ENCODE measurements around the gene VSTM4.

The VSTM4 gene

GRCh38 chr10:49001402-49001801 lies 113.9 kb downstream of the VSTM4 start:
- no peak for DNase-seq

GRCh38 chr10:49000437-49001398 lies 114.6 kb downstream of the VSTM4 start:
- DNase-seq: no peak

GRCh38 chr10:48999346-48999745 lies 116.0 kb downstream of the VSTM4 start:
- DNase-seq: no peak

- DNase-seq: no peak
Measured at GRCh38 chr10:48996329-48996728, 119.0 kb downstream of the VSTM4 start.

GRCh38 chr10:48993627-48994026 lies 121.7 kb downstream of the VSTM4 start:
- no peak for DNase-seq

- no peak for DNase-seq
Measured at GRCh38 chr10:48990226-48990625, 125.1 kb downstream of the VSTM4 start.

GRCh38 chr10:48985621-48986158 lies 129.6 kb downstream of the VSTM4 start:
- no peak for DNase-seq

GRCh38 chr10:48983648-48984351 lies 131.5 kb downstream of the VSTM4 start:
- DNase-seq: no peak

- no peak for DNase-seq
Measured at GRCh38 chr10:48982584-48982983, 132.7 kb downstream of the VSTM4 start.

GRCh38 chr10:48981310-48981907 lies 133.9 kb downstream of the VSTM4 start:
- peak; percentile 9 for DNase-seq

GRCh38 chr10:48978318-48978717 lies 137.0 kb downstream of the VSTM4 start:
- no peak for DNase-seq

GRCh38 chr10:48976196-48976595 lies 139.1 kb downstream of the VSTM4 start:
- DNase-seq: no peak

GRCh38 chr10:48974510-48975156 lies 140.7 kb downstream of the VSTM4 start:
- DNase-seq: no peak

- no peak for DNase-seq
Measured at GRCh38 chr10:48973065-48973464, 142.3 kb downstream of the VSTM4 start.

- no peak for DNase-seq
Measured at GRCh38 chr10:48970654-48971053, 144.7 kb downstream of the VSTM4 start.

GRCh38 chr10:48970046-48970445 lies 145.3 kb downstream of the VSTM4 start:
- no peak for DNase-seq

- no peak for DNase-seq
Measured at GRCh38 chr10:48968036-48968435, 147.3 kb downstream of the VSTM4 start.

GRCh38 chr10:48965460-48965859 lies 149.9 kb downstream of the VSTM4 start:
- no peak for DNase-seq

Measured in effector CD4-positive, alpha-beta T cell (primary cell).